Smooth muscle cell (in vitro differentiated cells): ENCODE data around the gene BMERB1. TPM values are rescaled to one million over a fixed set of nuclear protein-coding genes. Genes with fewer than 3 reads are reported as not detected.

ENCODE experiments used
- DNase-seq: peaks from one replicate; lab custom pipeline; 2025; ENCODE audit not compliant: unreplicated experiment; lab: John Stamatoyannopoulos, UW
- H2AFZ ChIP-seq: fragments of 200-600 bp; sonication (generic); 2 replicates; pipeline ENCODE4 v1.6.0; 2016; ENCODE audit warnings: antibody characterized with exemption, low read depth, mild to moderate bottlenecking
- H3F3A ChIP-seq: fragments of 200-600 bp; sonication (generic); 2 replicates; pipeline ENCODE4 v1.6.0; 2017; ENCODE audit warnings: antibody characterized with exemption, low read depth
- H3K27ac ChIP-seq: fragments of 200-600 bp; sonication (generic); 2 replicates; pipeline ENCODE4 v1.5.1; 2016; ENCODE audit warnings: low read depth, mild to moderate bottlenecking
- H3K27me3 ChIP-seq: fragments of 200-600 bp; sonication (generic); 2 replicates; pipeline ENCODE4 v1.6.1; 2016; ENCODE audit warnings: low read depth, mild to moderate bottlenecking
- H3K36me3 ChIP-seq: fragments of 200-600 bp; sonication (generic); 2 replicates; pipeline ENCODE4 v1.5.1; 2016; ENCODE audit warnings: low read depth
- H3K4me1 ChIP-seq: fragments of 200-600 bp; sonication (generic); 2 replicates; pipeline ENCODE4 v1.5.1; 2016; ENCODE audit warnings: low read depth
- H3K4me2 ChIP-seq: fragments of 200-600 bp; sonication (generic); 2 replicates; pipeline ENCODE4 v1.6.0; 2016; ENCODE audit warnings: mild to moderate bottlenecking
- H3K4me3 ChIP-seq: fragments of 200-600 bp; sonication (generic); 2 replicates; pipeline ENCODE4 v1.5.1; 2016; ENCODE audit warnings: mild to moderate bottlenecking
- H3K79me2 ChIP-seq: fragments of 200-600 bp; sonication (generic); 2 replicates; pipeline ENCODE4 v1.6.0; 2016; ENCODE audit warnings: low read depth, mild to moderate bottlenecking
- H3K9ac ChIP-seq: fragments of 200-600 bp; sonication (generic); 2 replicates; pipeline ENCODE4 v1.6.0; 2016; ENCODE audit warnings: low read depth
- H3K9me3 ChIP-seq: fragments of 200-600 bp; sonication (generic); replicated peaks from 2 replicates; pipeline ENCODE4 v1.5.1; 2016; ENCODE audit warnings: low read depth
- H4K20me1 ChIP-seq: fragments of 200-600 bp; sonication (generic); 2 replicates; pipeline ENCODE4 v1.6.0; 2016; ENCODE audit warnings: low read depth
- CTCF ChIP-seq: fragments of 200-600 bp; sonication (generic); IDR thresholded peaks from 2 replicates; pipeline ENCODE4 v1.5.1; 2017; ENCODE audit warnings: borderline replicate concordance, mild to moderate bottlenecking, antibody characterized with exemption; ENCODE audit not compliant: insufficient read depth, poor library complexity, severe bottlenecking
- WGBS: methylation state at CpG from one replicate; pipeline ENCODE4 v1.1.7; 2016; ENCODE audit warnings: low lambda C conversion rate; 5-methylcytosine and 5-hydroxymethylcytosine counted together
- polyA plus RNA-seq: library from polyadenylated mRNA; unstranded; fragments of >200 nt; fragmentation: Nextera tagmentation; extraction: Ambion mirVana; gene quantifications from 2 replicates; pipeline ENCODE4 v1.2.1, GENCODE V29; 2016
- total RNA-seq: library from RNA; depleted of rRNA; stranded (reverse); fragments of >200 nt; gene quantifications from 2 replicates; pipeline ENCODE4 v1.2.3, GENCODE V29; 2014

The BMERB1 gene
- total and polyA plus RNA-seq, 2 experiments from 2014 or later: 16.5 to 20.0 TPM

GRCh38 chr16:15592324-15592723 is 157.9 kb downstream of the BMERB1 start:
- Histone ChIP-seq H4K20me1 (no peaks in the 10 kb centered on the region), H3K27ac (no peak overlapping the region), H3K4me1 (no peaks in the 10 kb centered on the region), H3K4me3 (no peak overlapping the region), H3K79me2 (no peaks in the 10 kb centered on the region), H3K9me3 (no peaks in the 10 kb centered on the region), H2AFZ (no peak overlapping the region), H3K4me2 (no peak overlapping the region), H3K36me3 (peaks cover 5% of the 10 kb centered on the region), H3K27me3 (no peaks in the 10 kb centered on the region), H3F3A (no peaks in the 10 kb centered on the region), H3K9ac (no peak overlapping the region)
- 95% methylated on average over 7 of the region's 9 CpGs for WGBS
- no peak for DNase-seq
- TF ChIP-seq CTCF: no peak

GRCh38 chr16:15593235-15593634 is 158.8 kb downstream of the BMERB1 start:
- H3K36me3 ChIP-seq: peaks cover 5% of the 10 kb centered on the region
- no peak overlapping the region for H3K4me2 ChIP-seq
- 91% methylated on average over 9 of the region's 9 CpGs for WGBS
- H3K27me3 ChIP-seq: no peaks in the 10 kb centered on the region
- no peaks in the 10 kb centered on the region for H3K9me3 ChIP-seq
- no peak for TF ChIP-seq CTCF
- no peak overlapping the region for H2AFZ ChIP-seq
- no peak overlapping the region for H3K27ac ChIP-seq
- H3K9ac ChIP-seq: no peak overlapping the region
- H3K4me1 ChIP-seq: no peaks in the 10 kb centered on the region
- H3K4me3 ChIP-seq: no peak overlapping the region
- no peak for DNase-seq
- H4K20me1 ChIP-seq: no peaks in the 10 kb centered on the region
- no peaks in the 10 kb centered on the region for H3K79me2 ChIP-seq
- H3F3A ChIP-seq: no peaks in the 10 kb centered on the region

DNA sequence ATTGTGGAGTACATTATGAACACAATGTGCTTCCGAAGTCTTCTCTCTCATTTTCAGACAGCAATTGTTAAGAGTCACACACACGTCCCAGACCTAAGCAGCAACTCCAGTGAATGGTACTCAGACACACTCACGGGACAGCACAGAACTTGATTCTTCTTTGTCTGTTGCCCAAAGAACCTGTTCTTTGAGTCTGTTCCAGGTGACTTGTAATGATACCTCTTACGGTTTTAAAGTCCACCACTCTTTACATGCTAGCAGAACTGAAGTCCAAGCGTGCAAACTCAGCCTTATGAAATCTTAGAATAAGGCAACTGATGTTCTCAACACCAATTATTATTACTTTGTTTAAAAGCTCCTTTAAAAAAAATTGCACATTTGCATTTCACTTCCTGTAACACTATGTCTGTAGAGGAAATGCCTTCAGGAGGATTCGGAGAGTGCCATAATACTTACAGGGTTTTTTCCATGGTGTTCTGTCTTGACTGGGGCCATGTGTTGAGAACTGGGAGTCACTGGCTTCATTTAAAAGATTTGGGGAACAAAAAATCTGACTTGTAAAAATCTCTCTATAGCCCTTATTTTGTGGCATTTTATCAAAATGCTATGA is 160.4 kb downstream of the BMERB1 start:
- DNase-seq: no peak
- H3K4me3 ChIP-seq: no peak overlapping the region
- WGBS: 90% methylated on average over 6 of the region's 6 CpGs

More for the DNA sequence above, 160.4 kb downstream of the BMERB1 start:
- no peaks in the 10 kb centered on the region for H3F3A ChIP-seq
- H3K4me2 ChIP-seq: no peak overlapping the region
- H2AFZ ChIP-seq: no peak overlapping the region
- no peaks in the 10 kb centered on the region for H3K27me3 ChIP-seq
- H3K9me3 ChIP-seq: no peaks in the 10 kb centered on the region
- H3K79me2 ChIP-seq: no peaks in the 10 kb centered on the region
- TF ChIP-seq CTCF: no peak
- H3K27ac ChIP-seq: no peak overlapping the region
- H3K4me1 ChIP-seq: no peaks in the 10 kb centered on the region
- H3K9ac ChIP-seq: no peak overlapping the region
- H4K20me1 ChIP-seq: no peaks in the 10 kb centered on the region
- peaks cover 5% of the 10 kb centered on the region for H3K36me3 ChIP-seq
